H9 (cell line): ENCODE results near the gene FAM3D. TPM values are rescaled to one million over a fixed set of nuclear protein-coding genes. Genes with fewer than 3 reads are reported as not detected.

Experiments
- DNase-seq: peaks from one replicate; pipeline ENCODE4 v3.0.0-alpha.2; 2017
- H2AFZ ChIP-seq: one replicate; pipeline ENCODE4 v1.6.1; 2013; ENCODE audit warnings: mild to moderate bottlenecking, low read length, control low read depth, moderate library complexity
- H2AK5ac ChIP-seq: 2 replicates; pipeline ENCODE4 v1.6.1; 2013; ENCODE audit warnings: low read length, control low read depth, mixed read lengths; ENCODE audit not compliant: insufficient read length
- H2BK120ac ChIP-seq: one replicate; pipeline ENCODE4 v1.6.1; 2013; ENCODE audit warnings: low read depth, mild to moderate bottlenecking, low read length, control low read depth, inconsistent platforms; ENCODE audit not compliant: poor library complexity, severe bottlenecking
- H2BK12ac ChIP-seq: 2 replicates; pipeline ENCODE4 v1.6.1; 2013; ENCODE audit warnings: low read length, control low read depth, mixed read lengths, low read depth; ENCODE audit not compliant: insufficient read length
- H2BK15ac ChIP-seq: 2 replicates; pipeline ENCODE4 v1.6.1; 2013; ENCODE audit warnings: low read depth, low read length, control low read depth
- H2BK20ac ChIP-seq: one replicate; pipeline ENCODE4 v1.6.1; 2013; ENCODE audit warnings: low read depth, mild to moderate bottlenecking, low read length, control low read depth, inconsistent platforms; ENCODE audit not compliant: poor library complexity, severe bottlenecking
- H2BK5ac ChIP-seq: 2 replicates; pipeline ENCODE4 v1.6.1; 2013; ENCODE audit warnings: low read length, control low read depth, mixed read lengths; ENCODE audit not compliant: insufficient read length
- H3K14ac ChIP-seq: 2 replicates; pipeline ENCODE4 v1.6.1; 2013; ENCODE audit warnings: low read length, control low read depth; ENCODE audit not compliant: insufficient read depth
- H3K18ac ChIP-seq: 2 replicates; pipeline ENCODE4 v1.6.1; 2013; ENCODE audit warnings: low read depth, mild to moderate bottlenecking, mixed read lengths, low read length, control low read depth; ENCODE audit not compliant: insufficient read length
- H3K23ac ChIP-seq: 2 replicates; pipeline ENCODE4 v1.6.1; 2013; ENCODE audit warnings: low read length, control low read depth, mixed read lengths, low read depth; ENCODE audit not compliant: insufficient read length
- H3K23me2 ChIP-seq: 2 replicates; pipeline ENCODE4 v1.6.1; 2013; ENCODE audit warnings: low read depth, mild to moderate bottlenecking, mixed read lengths, low read length, control low read depth; ENCODE audit not compliant: insufficient read length, poor library complexity, severe bottlenecking
- H3K27ac ChIP-seq: 2 replicates; pipeline ENCODE4 v1.5.1; 2013; ENCODE audit warnings: low read length, control low read depth, mixed read lengths, low read depth; ENCODE audit not compliant: insufficient read length
- H3K27me3 ChIP-seq: 2 replicates; pipeline ENCODE4 v1.6.1; 2013; ENCODE audit warnings: low read length, control low read depth, inconsistent platforms; ENCODE audit not compliant: insufficient read depth
- H3K4ac ChIP-seq: 2 replicates; pipeline ENCODE4 v1.6.1; 2013; ENCODE audit warnings: low read depth, mild to moderate bottlenecking, control low read depth, inconsistent platforms, low read length, moderate library complexity
- H3K4me1 ChIP-seq: 2 replicates; pipeline ENCODE4 v1.6.1; 2013; ENCODE audit warnings: low read length, control low read depth, inconsistent platforms; ENCODE audit not compliant: insufficient read depth
- H3K4me2 ChIP-seq: 2 replicates; pipeline ENCODE4 v1.6.1; 2013; ENCODE audit warnings: low read length, control low read depth, mixed read lengths; ENCODE audit not compliant: insufficient read length, insufficient read depth
- H3K56ac ChIP-seq: 2 replicates; pipeline ENCODE4 v1.6.1; 2013; ENCODE audit warnings: low read depth, mild to moderate bottlenecking, mixed read lengths, low read length, control low read depth; ENCODE audit not compliant: insufficient read length
- H3K79me1 ChIP-seq: 2 replicates; pipeline ENCODE4 v1.6.1; 2013; ENCODE audit warnings: low read depth, mild to moderate bottlenecking, moderate library complexity, low read length, control low read depth, inconsistent platforms; ENCODE audit not compliant: insufficient read depth, poor library complexity, severe bottlenecking
- H3K79me2 ChIP-seq: 2 replicates; pipeline ENCODE4 v1.6.1; 2013; ENCODE audit warnings: low read length, control low read depth, inconsistent platforms; ENCODE audit not compliant: insufficient read depth
- H3K9ac ChIP-seq: 2 replicates; pipeline ENCODE4 v1.6.1; 2013; ENCODE audit warnings: low read length, control low read depth, mixed read lengths; ENCODE audit not compliant: insufficient read length; ENCODE audit errors: extremely low read depth
- H3K9me3 ChIP-seq: one replicate; pipeline ENCODE4 v1.6.1; 2013; ENCODE audit warnings: low read depth, low read length, inconsistent platforms; ENCODE audit not compliant: control insufficient read depth
- H3T11ph ChIP-seq: one replicate; pipeline ENCODE4 v1.6.1; 2013; ENCODE audit warnings: mild to moderate bottlenecking, low read length, control low read depth, inconsistent platforms
- H4K20me1 ChIP-seq: one replicate; pipeline ENCODE4 v1.6.1; 2013; ENCODE audit not compliant: control insufficient read depth, insufficient read length, insufficient read depth
- H4K5ac ChIP-seq: 2 replicates; pipeline ENCODE4 v1.6.1; 2013; ENCODE audit warnings: low read depth, mild to moderate bottlenecking, mixed read lengths, low read length, control low read depth; ENCODE audit not compliant: insufficient read length
- H4K8ac ChIP-seq: replicated peaks from 2 replicates; pipeline ENCODE4 v1.6.1; 2013; ENCODE audit warnings: low read length, control low read depth, mixed read lengths, low read depth; ENCODE audit not compliant: insufficient read length
- H4K91ac ChIP-seq: 2 replicates; pipeline ENCODE4 v1.6.1; 2013; ENCODE audit warnings: low read depth, mild to moderate bottlenecking, moderate library complexity, mixed read lengths, low read length, control low read depth; ENCODE audit not compliant: insufficient read length
- H3K27ac Mint-ChIP-seq, 3 experiments: 2 replicates in 2 of 3; 3 replicates in 1 of 3; pipeline ENCODE4 v1.8.0; 2020 to 2021; ENCODE audit warnings: mixed read lengths in 3 of 3, mild to moderate bottlenecking in 1 of 3, moderate library complexity in 1 of 3
- H3K27me3 Mint-ChIP-seq: 2 replicates; pipeline ENCODE4 v1.8.0; 2021; ENCODE audit warnings: low read depth, mild to moderate bottlenecking, moderate library complexity, mixed read lengths
- H3K36me3 Mint-ChIP-seq, 3 experiments: 2 replicates in 2 of 3; 3 replicates in 1 of 3; pipeline ENCODE4 v1.8.0; 2020 to 2021; ENCODE audit warnings: low read depth in 3 of 3, mixed read lengths in 3 of 3; ENCODE audit not compliant: insufficient read depth in 1 of 3
- H3K4me1 Mint-ChIP-seq, 2 experiments: 2 replicates each; pipeline ENCODE4 v1.8.0; 2020; ENCODE audit warnings: mixed read lengths in 2 of 2
- H3K4me3 Mint-ChIP-seq, 2 experiments: 2 replicates in 1 of 2; 3 replicates in 1 of 2; pipeline ENCODE4 v1.8.0; 2020 to 2021; ENCODE audit warnings: mild to moderate bottlenecking in 2 of 2, mixed read lengths in 2 of 2, moderate library complexity in 1 of 2
- H3K9me3 Mint-ChIP-seq, 2 experiments: 2 replicates in 1 of 2; 3 replicates in 1 of 2; pipeline ENCODE4 v1.8.0; 2020; ENCODE audit warnings: mild to moderate bottlenecking in 2 of 2, mixed read lengths in 2 of 2, moderate library complexity in 1 of 2
- total RNA-seq: library from RNA; stranded (reverse); gene quantifications from 2 replicates; pipeline ENCODE4 v1.2.1, GENCODE V29; 2021
- TF ChIP-seq, protein P1 (sequence below): fragments of 200-600 bp; sonication (generic); conservative IDR thresholded peaks from 3 replicates; pipeline ENCODE4 v1.8.0; 2021; ENCODE audit warnings: antibody characterized with exemption, mild to moderate bottlenecking

FAM3D gene
- total RNA-seq, 1 experiment from 2014 or later, result not detected

DNA sequence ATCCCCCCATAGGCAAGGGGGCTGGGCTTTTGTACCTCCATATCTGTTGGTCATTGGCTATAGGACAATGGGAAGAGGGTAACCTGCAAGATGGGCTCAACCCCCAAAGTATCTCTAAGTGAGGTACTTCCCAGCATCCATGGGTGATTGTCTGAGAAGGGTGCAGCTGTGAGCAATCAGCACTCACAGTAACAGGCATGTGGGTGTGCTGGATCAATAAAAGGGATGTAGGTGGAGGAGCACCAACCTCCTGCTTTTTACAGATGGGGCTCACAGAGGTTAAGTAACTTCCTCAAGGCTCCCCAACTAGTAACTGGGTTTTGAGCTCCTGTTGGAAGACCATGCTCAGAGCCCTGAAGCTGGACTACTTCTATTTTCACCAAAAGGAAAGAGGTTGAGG is 63.0 kb downstream of the FAM3D start:
- H3K4me1 ChIP-seq, result no peaks in the 10 kb centered on the region
- no peak overlapping the region for H3K23ac ChIP-seq
- no peaks in the 10 kb centered on the region for H3K9me3 Mint-ChIP-seq
- H3K23me2 ChIP-seq, result no peaks in the 10 kb centered on the region
- H3K27me3 ChIP-seq, result no peaks in the 10 kb centered on the region
- no peak overlapping the region for H3K4me3 Mint-ChIP-seq
- no peaks in the 10 kb centered on the region for H4K20me1 ChIP-seq
- no peaks in the 10 kb centered on the region for H3K9me3 ChIP-seq
- no peak overlapping the region for H4K91ac ChIP-seq
- no peaks in the 10 kb centered on the region for H3K79me2 ChIP-seq
- H2AK5ac ChIP-seq, result no peak overlapping the region
- no peak for DNase-seq
- no peak overlapping the region for H2BK12ac ChIP-seq
- H3K36me3 Mint-ChIP-seq, result no peaks in the 10 kb centered on the region
- no peak overlapping the region for H2BK20ac ChIP-seq
- H3K27ac Mint-ChIP-seq, result no peak overlapping the region
- no peaks in the 10 kb centered on the region for H3K79me1 ChIP-seq
- H2AFZ ChIP-seq, result no peak overlapping the region
- H3K18ac ChIP-seq, result no peak overlapping the region
- no peak overlapping the region for H2BK120ac ChIP-seq
- no peak overlapping the region for H3K4ac ChIP-seq
- no peak overlapping the region for H4K8ac ChIP-seq
- no peak overlapping the region for H4K5ac ChIP-seq
- H3K27ac ChIP-seq, result no peak overlapping the region
- TF ChIP-seq, protein P1, sequence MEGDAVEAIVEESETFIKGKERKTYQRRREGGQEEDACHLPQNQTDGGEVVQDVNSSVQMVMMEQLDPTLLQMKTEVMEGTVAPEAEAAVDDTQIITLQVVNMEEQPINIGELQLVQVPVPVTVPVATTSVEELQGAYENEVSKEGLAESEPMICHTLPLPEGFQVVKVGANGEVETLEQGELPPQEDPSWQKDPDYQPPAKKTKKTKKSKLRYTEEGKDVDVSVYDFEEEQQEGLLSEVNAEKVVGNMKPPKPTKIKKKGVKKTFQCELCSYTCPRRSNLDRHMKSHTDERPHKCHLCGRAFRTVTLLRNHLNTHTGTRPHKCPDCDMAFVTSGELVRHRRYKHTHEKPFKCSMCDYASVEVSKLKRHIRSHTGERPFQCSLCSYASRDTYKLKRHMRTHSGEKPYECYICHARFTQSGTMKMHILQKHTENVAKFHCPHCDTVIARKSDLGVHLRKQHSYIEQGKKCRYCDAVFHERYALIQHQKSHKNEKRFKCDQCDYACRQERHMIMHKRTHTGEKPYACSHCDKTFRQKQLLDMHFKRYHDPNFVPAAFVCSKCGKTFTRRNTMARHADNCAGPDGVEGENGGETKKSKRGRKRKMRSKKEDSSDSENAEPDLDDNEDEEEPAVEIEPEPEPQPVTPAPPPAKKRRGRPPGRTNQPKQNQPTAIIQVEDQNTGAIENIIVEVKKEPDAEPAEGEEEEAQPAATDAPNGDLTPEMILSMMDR, result no peak
- no peak overlapping the region for H3K4me2 ChIP-seq
- no peak overlapping the region for H2BK15ac ChIP-seq
- no peak overlapping the region for H3K14ac ChIP-seq
- H3K27me3 Mint-ChIP-seq, result peaks cover 29% of the 10 kb centered on the region
- H3K4me1 Mint-ChIP-seq, result peaks cover 3 to 10% of the 10 kb centered on the region in 2 experiments; a peak in 2 of 4 replicates
- no peak overlapping the region for H3K9ac ChIP-seq
- no peak overlapping the region for H3T11ph ChIP-seq
- no peak overlapping the region for H2BK5ac ChIP-seq
- H3K56ac ChIP-seq, result no peak overlapping the region
